A549 (cell line): ENCODE data around the gene RNF121.

ENCODE experiments used
- CEBPB ChIP-seq, 2 experiments: fragments of >200 bp in 1 of 2; sonication (Bioruptor Twin) in 1 of 2; formaldehyde crosslinking in 1 of 2; IDR thresholded peaks; 2 replicates each; pipeline ENCODE4 v1.6.1; 2012 to 2016
- FOSL2 ChIP-seq, 2 experiments: fragments of 450-650 bp in 1 of 2; fragments of >200 bp in 1 of 2; sonication (Bioruptor Twin) in 1 of 2; formaldehyde crosslinking; IDR thresholded peaks; 2 replicates each; pipeline versions ENCODE4 v1.5.0 to v1.6.1; 2016 to 2020; ENCODE audit warnings: mild to moderate bottlenecking in 1 of 2, moderate library complexity in 1 of 2
- NPAS2 ChIP-seq: fragments of 250-450 bp; sonication (Bioruptor Pico); IDR thresholded peaks from 2 replicates; pipeline ENCODE4 v1.8.0; 2022; ENCODE audit warnings: mild to moderate bottlenecking, moderate library complexity, borderline replicate concordance
- POLR2A ChIP-seq: IDR thresholded peaks from 2 replicates; pipeline ENCODE4 v1.6.1; 2012; ENCODE audit warnings: mild to moderate bottlenecking, low read length
- POLR2AphosphoS2 ChIP-seq: conservative IDR thresholded peaks from 2 replicates; pipeline ENCODE4 v1.6.1; 2012; ENCODE audit warnings: low read length, improper control_type of control experiment, inconsistent platforms
- RAD21 ChIP-seq, 2 experiments: fragments of >200 bp in 1 of 2; sonication (Bioruptor Twin) in 1 of 2; formaldehyde crosslinking in 1 of 2; IDR thresholded peaks in 1 of 2; conservative IDR thresholded peaks in 1 of 2; 2 replicates in 1 of 2; 3 replicates in 1 of 2; pipeline ENCODE4 v1.6.1; 2012 to 2018; ENCODE audit warnings: inconsistent platforms in 1 of 2
- RCOR1 ChIP-seq: fragments of 150-350 bp; IDR thresholded peaks from 2 replicates; pipeline ENCODE4 v1.6.1; 2014; ENCODE audit warnings: antibody characterized with exemption, low read length, low read depth
- SMC3 ChIP-seq: fragments of >200 bp; sonication (Bioruptor Twin); formaldehyde crosslinking; IDR thresholded peaks from 3 replicates; pipeline ENCODE4 v1.6.1; 2018; ENCODE audit warnings: inconsistent platforms
- ZC3H11A ChIP-seq: fragments of 450-650 bp; IDR thresholded peaks from 2 replicates; pipeline ENCODE4 v1.6.1; 2014; ENCODE audit warnings: antibody characterized with exemption, mild to moderate bottlenecking
- TF ChIP-seq, protein P1 (sequence below): fragments of >200 bp; sonication (Bioruptor Twin); formaldehyde crosslinking; IDR thresholded peaks from 3 replicates; pipeline ENCODE4 v1.5.1; 2016
- TF ChIP-seq, protein P2 (sequence below): fragments of 150-350 bp; IDR thresholded peaks from 2 replicates; pipeline ENCODE4 v1.6.1; 2014; ENCODE audit warnings: low read depth, mild to moderate bottlenecking, low read length
- TF ChIP-seq, protein P3 (sequence below): fragments of 450-650 bp; IDR thresholded peaks from 2 replicates; pipeline ENCODE4 v1.6.1; 2014; ENCODE audit warnings: antibody characterized with exemption
- TF ChIP-seq, protein P4 (sequence below): IDR thresholded peaks from 2 replicates; pipeline ENCODE4 v1.6.1; 2012

DNA sequence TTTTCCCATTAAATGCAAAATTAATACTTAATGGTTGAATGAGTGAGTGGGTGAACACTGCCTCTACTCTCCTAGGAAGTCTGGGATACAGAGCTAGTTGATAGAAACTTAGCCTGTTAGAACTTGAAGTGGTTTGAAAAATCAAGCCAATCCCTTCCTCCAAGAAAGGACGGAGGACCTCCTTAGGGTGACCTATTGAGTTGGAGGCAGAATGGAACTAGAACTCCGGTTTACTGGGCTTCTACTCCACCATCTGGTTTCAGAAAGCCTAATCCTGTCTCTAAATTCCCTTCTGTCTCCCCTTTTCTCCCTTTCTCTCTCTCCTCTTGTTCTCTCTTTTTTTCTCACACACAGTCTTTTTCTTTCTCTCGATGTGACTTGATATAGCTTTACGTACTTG, 50.2 kb downstream of the RNF121 start:
- TF ChIP-seq, protein P1, sequence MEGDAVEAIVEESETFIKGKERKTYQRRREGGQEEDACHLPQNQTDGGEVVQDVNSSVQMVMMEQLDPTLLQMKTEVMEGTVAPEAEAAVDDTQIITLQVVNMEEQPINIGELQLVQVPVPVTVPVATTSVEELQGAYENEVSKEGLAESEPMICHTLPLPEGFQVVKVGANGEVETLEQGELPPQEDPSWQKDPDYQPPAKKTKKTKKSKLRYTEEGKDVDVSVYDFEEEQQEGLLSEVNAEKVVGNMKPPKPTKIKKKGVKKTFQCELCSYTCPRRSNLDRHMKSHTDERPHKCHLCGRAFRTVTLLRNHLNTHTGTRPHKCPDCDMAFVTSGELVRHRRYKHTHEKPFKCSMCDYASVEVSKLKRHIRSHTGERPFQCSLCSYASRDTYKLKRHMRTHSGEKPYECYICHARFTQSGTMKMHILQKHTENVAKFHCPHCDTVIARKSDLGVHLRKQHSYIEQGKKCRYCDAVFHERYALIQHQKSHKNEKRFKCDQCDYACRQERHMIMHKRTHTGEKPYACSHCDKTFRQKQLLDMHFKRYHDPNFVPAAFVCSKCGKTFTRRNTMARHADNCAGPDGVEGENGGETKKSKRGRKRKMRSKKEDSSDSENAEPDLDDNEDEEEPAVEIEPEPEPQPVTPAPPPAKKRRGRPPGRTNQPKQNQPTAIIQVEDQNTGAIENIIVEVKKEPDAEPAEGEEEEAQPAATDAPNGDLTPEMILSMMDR = no peak
- TF ChIP-seq SMC3 (no peak), NPAS2 (CRISPR knock-in tag) (no peak), CEBPB (IDR thresholded peaks at IDR 0.05) (no peak), ZC3H11A (no peak), RAD21 (conservative IDR thresholded peaks at IDR 0.05 in 1 of 2, IDR thresholded peaks at IDR 0.05 in 1 of 2) (no peak), POLR2A (no peak), POLR2AphosphoS2 (no peak), RCOR1 (no peak), FOSL2 (IDR thresholded peaks at IDR 0.05) (no peak), FOSL2 (CRISPR knock-in tag; IDR thresholded peaks at IDR 0.05) (no peak)
- TF ChIP-seq, protein P2, sequence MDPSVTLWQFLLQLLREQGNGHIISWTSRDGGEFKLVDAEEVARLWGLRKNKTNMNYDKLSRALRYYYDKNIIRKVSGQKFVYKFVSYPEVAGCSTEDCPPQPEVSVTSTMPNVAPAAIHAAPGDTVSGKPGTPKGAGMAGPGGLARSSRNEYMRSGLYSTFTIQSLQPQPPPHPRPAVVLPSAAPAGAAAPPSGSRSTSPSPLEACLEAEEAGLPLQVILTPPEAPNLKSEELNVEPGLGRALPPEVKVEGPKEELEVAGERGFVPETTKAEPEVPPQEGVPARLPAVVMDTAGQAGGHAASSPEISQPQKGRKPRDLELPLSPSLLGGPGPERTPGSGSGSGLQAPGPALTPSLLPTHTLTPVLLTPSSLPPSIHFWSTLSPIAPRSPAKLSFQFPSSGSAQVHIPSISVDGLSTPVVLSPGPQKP = no peak
- TF ChIP-seq, protein P3, sequence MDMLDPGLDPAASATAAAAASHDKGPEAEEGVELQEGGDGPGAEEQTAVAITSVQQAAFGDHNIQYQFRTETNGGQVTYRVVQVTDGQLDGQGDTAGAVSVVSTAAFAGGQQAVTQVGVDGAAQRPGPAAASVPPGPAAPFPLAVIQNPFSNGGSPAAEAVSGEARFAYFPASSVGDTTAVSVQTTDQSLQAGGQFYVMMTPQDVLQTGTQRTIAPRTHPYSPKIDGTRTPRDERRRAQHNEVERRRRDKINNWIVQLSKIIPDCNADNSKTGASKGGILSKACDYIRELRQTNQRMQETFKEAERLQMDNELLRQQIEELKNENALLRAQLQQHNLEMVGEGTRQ = no peak
- TF ChIP-seq, protein P4, sequence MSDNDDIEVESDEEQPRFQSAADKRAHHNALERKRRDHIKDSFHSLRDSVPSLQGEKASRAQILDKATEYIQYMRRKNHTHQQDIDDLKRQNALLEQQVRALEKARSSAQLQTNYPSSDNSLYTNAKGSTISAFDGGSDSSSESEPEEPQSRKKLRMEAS = no peak
